Subcutaneous adipose tissue (tissue), 4 donors: ENCODE measurements around the gene ECI2. TPM values are rescaled to one million over a fixed set of nuclear protein-coding genes. Genes with fewer than 3 reads are reported as not detected.

Source experiments
- total RNA-seq, 4 donors: library from RNA; depleted of rRNA; stranded (reverse); fragments of >200 nt; gene quantifications; one replicate each; pipeline ENCODE4 v1.1.0, GENCODE V29; 2016
- TF ChIP-seq, protein P1 (sequence below): fragments of 450-650 bp; IDR thresholded peaks from one replicate; pipeline ENCODE4 v1.5.1; 2016; ENCODE audit warnings: low read depth, mild to moderate bottlenecking, control low read depth, antibody characterized with exemption, moderate library complexity

The ECI2 gene
- total RNA-seq, 4 donors from 2014 or later = 57.3 to 102 (median 75.8) TPM

DNA sequence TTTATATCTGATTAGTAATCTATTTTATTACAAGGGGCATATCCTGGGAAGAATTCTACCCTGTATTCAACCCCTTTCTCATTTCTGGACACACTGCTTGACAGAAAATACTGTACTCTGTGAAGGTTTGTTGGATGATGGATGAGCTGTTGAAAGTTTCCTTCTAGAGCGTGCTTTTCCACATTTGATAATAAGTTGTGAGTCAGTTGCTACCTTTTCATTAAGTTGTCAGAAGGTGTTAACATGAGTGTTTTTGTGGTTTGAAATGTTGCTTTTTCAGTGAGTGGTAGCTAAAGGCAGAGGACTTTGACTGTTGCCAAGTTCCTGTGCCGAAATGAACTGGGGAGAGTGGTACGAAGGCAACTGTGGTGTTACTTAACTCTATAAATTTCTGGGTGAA is 3.9 kb upstream of the ECI2 start:
- TF ChIP-seq, protein P1, sequence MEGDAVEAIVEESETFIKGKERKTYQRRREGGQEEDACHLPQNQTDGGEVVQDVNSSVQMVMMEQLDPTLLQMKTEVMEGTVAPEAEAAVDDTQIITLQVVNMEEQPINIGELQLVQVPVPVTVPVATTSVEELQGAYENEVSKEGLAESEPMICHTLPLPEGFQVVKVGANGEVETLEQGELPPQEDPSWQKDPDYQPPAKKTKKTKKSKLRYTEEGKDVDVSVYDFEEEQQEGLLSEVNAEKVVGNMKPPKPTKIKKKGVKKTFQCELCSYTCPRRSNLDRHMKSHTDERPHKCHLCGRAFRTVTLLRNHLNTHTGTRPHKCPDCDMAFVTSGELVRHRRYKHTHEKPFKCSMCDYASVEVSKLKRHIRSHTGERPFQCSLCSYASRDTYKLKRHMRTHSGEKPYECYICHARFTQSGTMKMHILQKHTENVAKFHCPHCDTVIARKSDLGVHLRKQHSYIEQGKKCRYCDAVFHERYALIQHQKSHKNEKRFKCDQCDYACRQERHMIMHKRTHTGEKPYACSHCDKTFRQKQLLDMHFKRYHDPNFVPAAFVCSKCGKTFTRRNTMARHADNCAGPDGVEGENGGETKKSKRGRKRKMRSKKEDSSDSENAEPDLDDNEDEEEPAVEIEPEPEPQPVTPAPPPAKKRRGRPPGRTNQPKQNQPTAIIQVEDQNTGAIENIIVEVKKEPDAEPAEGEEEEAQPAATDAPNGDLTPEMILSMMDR = no peak

DNA sequence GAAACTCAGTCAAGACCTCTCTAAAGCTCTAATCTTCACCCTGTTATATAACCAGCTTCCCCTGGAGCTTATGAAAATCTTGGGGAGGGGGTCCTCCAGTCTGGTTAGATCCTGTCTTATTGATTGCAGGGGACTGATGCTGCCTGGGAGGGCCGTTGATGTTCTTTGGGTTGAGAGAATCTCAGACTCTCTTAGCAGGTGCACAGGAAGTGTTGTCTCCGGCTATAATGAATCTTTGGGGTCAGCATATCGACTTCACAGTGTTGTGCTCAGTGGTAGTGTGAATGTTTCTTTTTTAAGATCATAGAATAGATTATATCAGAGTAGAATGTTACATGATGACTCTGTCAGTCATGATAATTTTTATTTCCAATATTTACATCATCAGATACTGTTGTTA is 2.8 kb upstream of the ECI2 start:
- TF ChIP-seq, protein P1 = no peak

DNA sequence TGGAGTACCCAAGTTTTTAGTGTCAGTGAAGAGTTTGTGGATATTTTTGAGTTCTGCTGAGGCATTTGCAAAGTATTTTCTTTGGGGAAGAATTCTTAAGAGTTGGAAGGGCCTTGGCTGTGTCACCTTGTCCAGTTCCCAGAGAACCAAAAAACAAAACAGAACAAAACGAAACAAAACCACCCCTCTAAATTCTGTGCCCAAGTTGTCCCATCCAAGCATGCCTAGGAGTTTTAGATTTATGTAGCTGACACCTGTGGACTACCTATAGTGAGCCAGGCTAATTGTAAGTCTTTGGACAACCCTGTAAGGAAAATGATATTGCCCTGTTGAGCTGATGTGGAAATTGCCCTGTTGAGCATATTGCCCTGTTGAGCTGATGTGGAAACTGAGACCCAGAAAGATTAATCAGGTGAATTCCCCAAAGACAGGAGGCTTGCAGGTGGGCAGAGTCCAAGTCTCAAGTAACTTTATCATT is 1.0 kb upstream of the ECI2 start:
- TF ChIP-seq, protein P1 = no peak

DNA sequence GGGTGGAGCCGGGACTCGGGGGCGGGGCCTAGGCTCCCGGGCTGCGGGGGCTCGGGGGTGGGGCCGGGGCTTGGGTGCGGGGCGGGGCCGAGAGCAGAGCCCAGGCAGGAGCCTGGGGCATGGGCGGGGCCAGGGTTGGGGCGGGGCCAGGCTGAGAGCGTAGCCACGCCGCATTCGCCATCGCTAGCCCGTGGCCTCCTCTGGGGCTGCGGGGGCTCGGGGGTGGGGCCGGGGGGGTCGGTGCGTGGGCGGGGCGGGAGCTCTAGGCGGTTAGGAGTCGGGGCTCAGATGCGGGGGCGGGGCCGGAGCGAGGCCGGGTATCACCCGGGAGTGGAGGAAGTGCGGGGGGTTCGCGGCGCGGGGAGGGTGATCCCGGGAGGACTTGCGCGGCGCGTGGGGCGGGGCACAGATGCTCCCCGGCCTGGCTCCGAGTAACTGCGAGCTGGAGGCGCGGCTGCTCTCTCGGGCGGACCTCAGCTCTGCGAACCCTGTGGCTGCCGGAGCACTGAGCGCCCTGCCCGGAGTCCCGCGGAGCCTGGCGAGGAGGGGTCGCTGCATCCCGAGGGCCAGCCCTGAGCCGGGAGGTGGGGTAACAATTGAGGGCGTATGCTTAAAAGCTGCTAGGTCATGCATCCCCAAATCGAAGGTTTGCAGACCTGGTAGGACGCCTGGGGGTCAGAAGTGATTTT is 434 bp upstream of the ECI2 start:
- TF ChIP-seq, protein P1 = no peak

DNA sequence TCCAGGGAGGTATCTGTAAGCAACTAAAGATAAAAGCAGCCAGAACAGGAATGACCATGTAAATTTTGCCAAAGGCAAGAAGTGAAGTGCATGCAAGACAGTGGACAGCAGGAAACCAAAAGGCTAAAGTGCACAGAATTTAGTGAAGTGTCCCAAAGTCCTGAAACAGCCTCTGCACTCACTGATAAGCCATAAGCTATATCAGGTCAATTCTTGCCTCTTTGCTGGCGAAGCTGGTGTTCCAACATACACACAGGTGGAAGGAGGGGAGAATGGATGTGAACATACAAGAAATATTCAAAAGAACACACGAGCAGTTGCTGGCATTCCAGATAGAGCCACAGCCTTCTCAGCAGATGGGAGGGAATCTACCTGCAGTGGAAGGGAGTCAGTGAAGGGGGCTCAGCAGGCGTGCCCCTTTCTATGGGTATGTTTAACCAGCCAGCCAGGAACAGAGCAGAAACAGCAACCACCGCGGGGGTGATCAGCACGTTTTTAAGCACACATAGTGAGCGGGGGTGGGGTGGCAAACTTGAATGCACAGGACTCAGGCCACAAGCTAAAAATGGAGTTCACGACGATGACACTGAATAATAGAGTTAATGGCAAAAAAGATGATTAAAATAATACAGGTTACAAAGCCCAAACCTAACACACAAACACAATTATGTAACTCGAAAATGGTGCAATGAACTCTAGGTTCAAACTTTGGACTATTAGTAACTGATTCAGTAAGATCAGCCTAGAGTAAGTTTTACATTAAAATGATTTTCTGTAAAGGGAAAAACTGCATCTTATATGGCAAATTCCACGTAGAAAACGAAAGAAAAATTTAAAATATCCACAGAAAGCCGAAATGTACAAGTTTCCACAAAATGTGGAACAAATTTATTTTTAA is 1.2 kb downstream of the ECI2 start:
- TF ChIP-seq, protein P1 = no peak

DNA sequence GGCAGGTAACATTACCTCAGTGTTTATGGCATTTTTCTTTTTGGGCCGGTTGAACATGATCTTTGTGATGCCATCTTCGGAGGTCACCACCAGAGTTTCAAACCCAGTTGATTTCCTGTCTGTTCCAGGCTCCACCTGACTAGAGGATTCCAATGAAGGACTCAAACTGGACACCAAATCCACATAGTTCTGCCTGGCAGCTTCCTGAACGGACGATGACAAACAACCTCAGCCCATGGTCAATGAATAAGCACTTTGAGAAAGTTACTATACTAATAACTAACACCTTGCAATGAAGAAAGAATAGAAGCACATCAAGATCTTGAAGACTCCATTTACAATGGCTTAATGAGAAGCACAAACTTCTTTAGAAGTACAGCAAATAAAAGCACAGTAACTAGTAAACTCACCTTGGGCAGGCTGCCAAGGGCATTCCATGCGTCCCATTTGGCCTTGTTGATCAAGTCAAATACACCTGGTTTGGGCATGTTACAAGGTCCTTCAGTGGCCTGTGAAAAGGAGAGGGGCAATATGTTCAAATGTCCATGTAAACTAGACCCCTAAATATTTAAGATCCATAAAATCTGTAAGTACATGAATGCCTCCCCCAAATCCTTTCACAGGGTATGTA is 4.9 kb downstream of the ECI2 start:
- TF ChIP-seq, protein P1 = no peak

DNA sequence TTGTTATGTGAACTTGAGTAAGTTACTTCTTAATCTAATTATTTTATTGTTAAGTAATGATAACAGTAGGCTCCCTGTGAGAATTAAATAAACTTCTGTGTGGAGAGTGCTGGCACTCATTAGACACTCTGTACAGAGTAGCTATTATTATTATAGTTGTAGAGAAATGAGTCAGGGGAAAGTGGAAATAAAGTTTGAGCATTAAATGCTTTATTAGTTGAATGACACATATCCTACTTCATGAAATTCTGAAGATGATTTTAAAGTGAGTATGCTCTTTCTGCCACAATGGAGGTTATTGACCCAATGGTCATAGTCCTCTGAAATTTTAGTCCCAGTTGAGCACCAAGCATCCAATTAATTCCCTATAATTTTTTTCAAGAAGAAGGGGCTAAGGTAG is 5.9 kb downstream of the ECI2 start:
- TF ChIP-seq, protein P1 = no peak
